IPS-20b (cell line): ENCODE results near the gene ADGRE1.

Experiments used
- H3K27ac ChIP-seq: one replicate; pipeline ENCODE4 v1.5.1; 2013; ENCODE audit warnings: low read length
- H3K27me3 ChIP-seq: 2 replicates; pipeline ENCODE4 v1.6.1; 2013; ENCODE audit warnings: mild to moderate bottlenecking, low read length, inconsistent platforms; ENCODE audit not compliant: insufficient read depth
- H3K36me3 ChIP-seq: 2 replicates; pipeline ENCODE4 v1.6.1; 2013; ENCODE audit warnings: low read depth, mild to moderate bottlenecking, inconsistent platforms, low read length, moderate library complexity; ENCODE audit not compliant: insufficient read depth
- H3K4me1 ChIP-seq: 2 replicates; pipeline ENCODE4 v1.6.1; 2013; ENCODE audit warnings: mild to moderate bottlenecking, control low read depth, inconsistent platforms, low read length, moderate library complexity; ENCODE audit not compliant: insufficient read depth
- H3K4me3 ChIP-seq: 2 replicates; pipeline ENCODE4 v1.5.1; 2013; ENCODE audit warnings: mild to moderate bottlenecking, low read length, inconsistent platforms
- H3K9ac ChIP-seq: 2 replicates; pipeline ENCODE4 v1.6.1; 2013; ENCODE audit warnings: low read depth, mild to moderate bottlenecking, inconsistent platforms, low read length, moderate library complexity
- H3K9me3 ChIP-seq: 2 replicates; pipeline ENCODE4 v1.6.1; 2013; ENCODE audit warnings: mild to moderate bottlenecking, low read depth, low read length, inconsistent platforms; ENCODE audit not compliant: insufficient read depth

Gene ADGRE1

GRCh38 chr19:6963937-6964336 is 76.6 kb downstream of the ADGRE1 start:
- H3K4me3 ChIP-seq, result no peak overlapping the region
- no peaks in the 10 kb centered on the region for H3K36me3 ChIP-seq
- no peak overlapping the region for H3K27ac ChIP-seq
- H3K9me3 ChIP-seq, result peaks cover 84% of the 10 kb centered on the region
- no peaks in the 10 kb centered on the region for H3K27me3 ChIP-seq
- H3K4me1 ChIP-seq, result no peaks in the 10 kb centered on the region
- H3K9ac ChIP-seq, result no peak overlapping the region

GRCh38 chr19:6967967-6968366 is 80.6 kb downstream of the ADGRE1 start:
- Histone ChIP-seq H3K27ac (no peak overlapping the region), H3K27me3 (no peaks in the 10 kb centered on the region), H3K9ac (no peak overlapping the region), H3K4me1 (no peaks in the 10 kb centered on the region), H3K4me3 (no peak overlapping the region), H3K9me3 (peaks cover 89% of the 10 kb centered on the region), H3K36me3 (no peaks in the 10 kb centered on the region)

- H3K27me3 ChIP-seq, result no peaks in the 10 kb centered on the region
- no peak overlapping the region for H3K4me3 ChIP-seq
- H3K36me3 ChIP-seq, result no peaks in the 10 kb centered on the region
- peaks cover 87% of the 10 kb centered on the region for H3K9me3 ChIP-seq
- H3K9ac ChIP-seq, result no peak overlapping the region
- no peaks in the 10 kb centered on the region for H3K4me1 ChIP-seq
- H3K27ac ChIP-seq, result no peak overlapping the region
Measured at GRCh38 chr19:6969490-6969889, 82.1 kb downstream of the ADGRE1 start.

GRCh38 chr19:6970021-6970420 is 82.6 kb downstream of the ADGRE1 start:
- H3K36me3 ChIP-seq, result no peaks in the 10 kb centered on the region
- no peak overlapping the region for H3K9ac ChIP-seq
- no peaks in the 10 kb centered on the region for H3K27me3 ChIP-seq
- H3K4me1 ChIP-seq, result no peaks in the 10 kb centered on the region
- no peak overlapping the region for H3K27ac ChIP-seq
- H3K4me3 ChIP-seq, result no peak overlapping the region
- peaks cover 88% of the 10 kb centered on the region for H3K9me3 ChIP-seq

- peaks cover 88% of the 10 kb centered on the region for H3K9me3 ChIP-seq
Measured at GRCh38 chr19:6970443-6970842, 83.1 kb downstream of the ADGRE1 start.

GRCh38 chr19:6971366-6971765 is 84.0 kb downstream of the ADGRE1 start:
- H3K27me3 ChIP-seq, result no peaks in the 10 kb centered on the region
- H3K27ac ChIP-seq, result no peak overlapping the region
- H3K4me3 ChIP-seq, result no peak overlapping the region
- H3K9me3 ChIP-seq, result peaks cover 90% of the 10 kb centered on the region
- no peaks in the 10 kb centered on the region for H3K4me1 ChIP-seq
- H3K9ac ChIP-seq, result no peak overlapping the region
- H3K36me3 ChIP-seq, result no peaks in the 10 kb centered on the region

More at GRCh38 chr19:6970443-6970842, 83.1 kb downstream of the ADGRE1 start:
- Histone ChIP-seq H3K27ac (no peak overlapping the region), H3K4me3 (no peak overlapping the region), H3K4me1 (no peaks in the 10 kb centered on the region), H3K9ac (no peak overlapping the region), H3K27me3 (no peaks in the 10 kb centered on the region), H3K36me3 (no peaks in the 10 kb centered on the region)

GRCh38 chr19:6976197-6976596 is 88.8 kb downstream of the ADGRE1 start:
- H3K27me3 ChIP-seq, result no peaks in the 10 kb centered on the region
- no peak overlapping the region for H3K9ac ChIP-seq
- H3K9me3 ChIP-seq, result peaks cover 85% of the 10 kb centered on the region
- H3K4me1 ChIP-seq, result no peaks in the 10 kb centered on the region
- no peaks in the 10 kb centered on the region for H3K36me3 ChIP-seq
- no peak overlapping the region for H3K27ac ChIP-seq
- H3K4me3 ChIP-seq, result no peak overlapping the region

- no peaks in the 10 kb centered on the region for H3K36me3 ChIP-seq
- peaks cover 89% of the 10 kb centered on the region for H3K9me3 ChIP-seq
- no peak overlapping the region for H3K9ac ChIP-seq
- no peaks in the 10 kb centered on the region for H3K4me1 ChIP-seq
- H3K4me3 ChIP-seq, result no peak overlapping the region
- no peak overlapping the region for H3K27ac ChIP-seq
- no peaks in the 10 kb centered on the region for H3K27me3 ChIP-seq
Measured at GRCh38 chr19:6979399-6979798, 92.0 kb downstream of the ADGRE1 start.

GRCh38 chr19:6983448-6983847 is 96.1 kb downstream of the ADGRE1 start:
- peaks cover 83% of the 10 kb centered on the region for H3K9me3 ChIP-seq
- no peak overlapping the region for H3K4me3 ChIP-seq
- no peaks in the 10 kb centered on the region for H3K27me3 ChIP-seq
- H3K36me3 ChIP-seq, result no peaks in the 10 kb centered on the region
- no peaks in the 10 kb centered on the region for H3K4me1 ChIP-seq
- no peak overlapping the region for H3K27ac ChIP-seq
- H3K9ac ChIP-seq, result no peak overlapping the region

GRCh38 chr19:6987850-6988249 is 100.5 kb downstream of the ADGRE1 start:
- H3K27me3 ChIP-seq, result no peaks in the 10 kb centered on the region
- no peak overlapping the region for H3K4me3 ChIP-seq
- no peak overlapping the region for H3K27ac ChIP-seq
- H3K9me3 ChIP-seq, result peaks cover 80% of the 10 kb centered on the region
- H3K36me3 ChIP-seq, result no peaks in the 10 kb centered on the region
- H3K9ac ChIP-seq, result no peak overlapping the region
- no peaks in the 10 kb centered on the region for H3K4me1 ChIP-seq

- Histone ChIP-seq H3K4me1 (no peaks in the 10 kb centered on the region), H3K4me3 (no peak overlapping the region), H3K36me3 (no peaks in the 10 kb centered on the region), H3K9me3 (peaks cover 79% of the 10 kb centered on the region), H3K9ac (no peak overlapping the region), H3K27me3 (no peaks in the 10 kb centered on the region), H3K27ac (no peak overlapping the region)
Measured at GRCh38 chr19:6988257-6988656, 100.9 kb downstream of the ADGRE1 start.
